GM19025 (cell line): ENCODE data around the gene SLC25A48.

ENCODE experiments used
- ATAC-seq: cut with Tn5 transposase; IDR thresholded peaks from one replicate; pipeline ENCODE4 v1.9.1; 2021; ENCODE audit warnings: mild to moderate bottlenecking, low read depth, moderate library complexity; ENCODE audit not compliant: unreplicated experiment

SLC25A48 gene, protein sequence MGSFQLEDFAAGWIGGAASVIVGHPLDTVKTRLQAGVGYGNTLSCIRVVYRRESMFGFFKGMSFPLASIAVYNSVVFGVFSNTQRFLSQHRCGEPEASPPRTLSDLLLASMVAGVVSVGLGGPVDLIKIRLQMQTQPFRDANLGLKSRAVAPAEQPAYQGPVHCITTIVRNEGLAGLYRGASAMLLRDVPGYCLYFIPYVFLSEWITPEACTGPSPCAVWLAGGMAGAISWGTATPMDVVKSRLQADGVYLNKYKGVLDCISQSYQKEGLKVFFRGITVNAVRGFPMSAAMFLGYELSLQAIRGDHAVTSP

DNA sequence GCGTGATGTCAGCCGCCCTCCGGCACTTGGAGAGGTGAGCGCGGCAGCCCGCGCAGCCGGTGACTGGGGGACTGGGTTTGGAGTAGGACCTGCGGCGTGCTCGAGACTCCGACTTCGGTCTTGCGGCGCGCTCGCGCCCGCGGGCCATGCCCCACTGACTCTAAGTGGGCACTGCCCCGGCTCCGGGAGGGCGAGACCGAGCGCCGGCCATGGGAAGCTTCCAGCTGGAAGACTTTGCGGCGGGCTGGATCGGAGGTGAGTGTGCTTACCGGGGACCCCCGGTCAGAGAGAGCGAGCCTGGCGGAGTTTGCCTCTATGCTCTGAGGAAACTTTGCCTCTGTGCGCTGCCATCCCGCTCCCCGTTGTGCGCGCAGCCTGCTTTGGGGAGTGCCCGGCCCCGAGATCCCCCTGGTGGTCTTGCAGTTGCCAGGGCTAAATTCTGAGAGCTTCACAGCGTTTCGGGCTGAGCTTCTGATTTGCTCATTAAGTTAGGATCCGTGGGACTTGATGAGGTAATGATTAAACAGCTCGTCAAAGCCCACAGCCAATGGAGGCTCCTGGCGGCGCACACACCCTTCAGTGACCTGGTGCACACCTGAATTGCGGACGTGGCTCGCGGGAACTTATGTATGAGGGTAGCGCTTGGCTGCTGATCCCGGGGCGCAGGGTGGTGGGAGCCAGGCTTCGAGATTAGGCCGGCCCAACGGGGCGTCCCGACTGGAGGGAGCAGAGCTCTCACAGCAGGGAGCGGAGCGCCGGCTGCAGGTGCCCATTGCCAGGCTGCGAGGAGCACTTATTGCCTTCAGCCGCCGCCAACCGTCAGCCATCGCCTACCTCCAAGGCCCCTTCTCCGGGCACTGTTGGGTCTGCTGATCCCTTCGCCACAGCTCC lies at the start of gene SLC25A48:
Gene SLC25A48 (plus strand): TSS at position 25 of the 891 bp plus-strand sequence. CDS start 185 bp downstream, at position 210.
- ATAC-seq = no peak

DNA sequence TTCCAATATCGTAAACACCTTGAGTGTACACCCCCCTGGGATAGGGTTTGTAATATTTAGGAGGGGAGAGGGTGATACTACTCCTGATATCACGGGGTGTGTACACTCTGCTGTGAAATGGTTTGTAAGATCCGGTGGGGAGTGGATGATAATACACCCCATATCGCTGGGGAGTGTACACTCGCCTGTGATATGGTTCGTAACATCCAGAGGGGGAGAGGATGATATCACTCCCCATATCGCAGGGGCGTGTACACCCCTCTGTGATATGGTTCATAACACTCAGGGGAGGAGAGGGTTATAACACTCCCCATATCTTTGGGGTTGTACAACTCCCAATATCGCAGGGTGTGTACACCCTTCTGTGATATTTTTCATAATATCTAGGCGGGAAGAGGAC lies 33.8 kb upstream of the SLC25A48 start:
- ATAC-seq = no peak

DNA sequence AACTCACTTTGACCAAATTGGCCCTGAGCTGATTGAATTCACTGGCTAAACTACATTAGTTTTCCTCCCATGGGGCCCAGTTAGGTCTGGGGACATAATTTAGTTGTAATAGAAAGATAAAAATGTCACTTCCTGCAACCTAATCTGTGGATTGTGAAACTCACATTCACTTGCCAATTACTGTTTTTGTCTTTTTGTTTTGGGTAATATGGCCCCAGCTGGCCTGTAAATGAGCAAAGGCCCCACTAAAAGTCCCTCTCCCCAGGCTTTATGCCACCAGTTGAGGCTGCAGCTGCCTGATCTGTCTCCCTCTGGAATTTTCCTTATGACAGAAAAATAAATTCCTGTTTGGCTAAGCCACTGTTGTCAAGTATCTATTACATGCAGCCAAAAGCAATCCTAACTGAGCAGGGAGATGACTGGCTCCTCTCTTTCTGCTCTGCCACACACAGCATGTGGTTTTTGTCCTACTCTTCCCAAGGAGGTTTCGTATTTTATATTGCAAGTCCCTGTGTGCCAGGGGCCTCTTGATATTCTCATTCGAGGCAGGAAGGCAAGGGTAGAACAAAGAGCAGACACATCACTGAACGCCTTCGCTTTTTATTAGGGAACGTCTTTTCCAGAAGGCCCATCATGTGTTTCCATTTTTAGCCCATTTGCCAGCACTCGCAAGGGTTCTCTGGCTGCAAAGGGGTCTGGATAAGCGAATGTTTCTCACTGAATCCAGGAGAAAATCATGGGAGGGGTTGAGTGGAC lies 24.1 kb upstream of the SLC25A48 start:
- no peak for ATAC-seq

DNA sequence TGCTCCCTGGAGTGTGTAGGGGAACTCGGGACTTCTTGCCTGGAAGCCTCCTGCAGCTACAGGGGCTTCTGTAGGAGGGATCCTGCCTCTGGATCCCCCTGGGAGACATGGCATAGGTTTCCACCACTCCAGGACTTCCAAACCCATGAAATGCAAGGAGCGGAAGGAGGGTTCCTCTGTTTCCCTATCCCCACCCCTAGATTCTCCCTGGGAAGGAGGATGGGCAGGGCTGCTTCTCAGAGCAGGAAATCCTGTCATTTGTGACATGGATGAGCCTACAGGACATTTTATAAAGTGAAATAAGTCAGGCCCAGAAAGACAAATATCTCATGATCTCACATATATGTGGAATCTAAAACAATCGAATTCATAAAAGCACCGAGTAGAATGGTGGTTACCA lies 23.5 kb upstream of the SLC25A48 start:
- ATAC-seq = no peak

DNA sequence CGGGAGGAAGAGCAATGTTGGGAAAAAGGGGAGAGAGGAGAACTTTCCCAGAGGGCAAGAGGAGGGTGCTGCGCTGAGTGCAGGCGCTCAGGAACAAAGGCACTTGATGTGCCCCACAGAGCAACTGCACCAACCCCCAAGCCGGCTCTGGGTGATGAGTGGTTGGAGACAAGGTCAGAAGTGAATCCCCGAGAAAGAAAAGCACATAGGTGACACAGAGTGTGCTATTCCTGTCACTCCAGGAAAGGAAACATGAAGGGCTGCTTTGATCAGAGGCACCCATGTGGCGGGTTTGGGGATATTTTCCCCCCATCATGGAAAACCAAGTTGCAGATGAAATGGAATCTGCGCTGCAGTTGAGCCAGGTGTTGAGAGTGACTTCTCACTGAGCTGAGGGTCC lies 20.7 kb upstream of the SLC25A48 start:
- ATAC-seq = no peak

DNA sequence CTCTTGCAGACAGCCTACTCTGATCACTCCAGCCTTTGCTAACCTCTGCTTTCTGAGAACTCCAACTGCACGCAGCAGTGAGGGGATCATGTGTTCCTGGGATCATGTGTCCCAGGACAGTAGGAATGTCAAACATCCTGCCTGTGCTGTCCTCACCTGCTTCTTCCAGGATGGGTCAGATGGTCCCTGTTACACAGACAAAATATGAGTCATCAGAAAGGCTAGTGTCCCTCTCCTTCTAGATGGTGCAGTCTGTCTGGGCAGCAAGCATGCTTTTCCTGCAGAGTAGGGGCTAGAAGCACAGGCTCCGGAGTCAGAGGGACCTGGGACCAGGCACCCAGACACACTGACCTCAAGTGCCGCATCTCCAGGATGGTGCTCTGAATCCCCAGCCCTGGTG lies 20.1 kb upstream of the SLC25A48 start:
- no peak for ATAC-seq

DNA sequence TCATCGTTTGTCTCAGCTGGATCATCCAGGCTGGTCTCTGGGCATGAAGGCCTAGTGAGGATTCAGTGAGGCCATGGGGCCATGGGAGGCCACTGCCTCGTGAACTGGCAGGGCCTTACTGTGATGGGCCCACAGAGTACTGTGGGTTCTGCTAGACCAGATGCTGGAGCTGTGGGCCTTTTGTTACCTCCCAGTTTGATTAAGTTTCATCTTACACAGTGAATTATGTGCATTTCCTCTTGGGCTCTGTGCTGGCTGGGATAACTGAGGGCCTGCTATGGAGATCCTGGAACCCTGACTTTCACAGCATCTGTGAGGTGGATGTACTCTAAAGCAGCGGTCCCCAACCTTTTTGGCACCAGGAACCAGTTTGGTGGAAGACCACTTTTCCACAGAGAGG lies 19.7 kb upstream of the SLC25A48 start:
- ATAC-seq = no peak

DNA sequence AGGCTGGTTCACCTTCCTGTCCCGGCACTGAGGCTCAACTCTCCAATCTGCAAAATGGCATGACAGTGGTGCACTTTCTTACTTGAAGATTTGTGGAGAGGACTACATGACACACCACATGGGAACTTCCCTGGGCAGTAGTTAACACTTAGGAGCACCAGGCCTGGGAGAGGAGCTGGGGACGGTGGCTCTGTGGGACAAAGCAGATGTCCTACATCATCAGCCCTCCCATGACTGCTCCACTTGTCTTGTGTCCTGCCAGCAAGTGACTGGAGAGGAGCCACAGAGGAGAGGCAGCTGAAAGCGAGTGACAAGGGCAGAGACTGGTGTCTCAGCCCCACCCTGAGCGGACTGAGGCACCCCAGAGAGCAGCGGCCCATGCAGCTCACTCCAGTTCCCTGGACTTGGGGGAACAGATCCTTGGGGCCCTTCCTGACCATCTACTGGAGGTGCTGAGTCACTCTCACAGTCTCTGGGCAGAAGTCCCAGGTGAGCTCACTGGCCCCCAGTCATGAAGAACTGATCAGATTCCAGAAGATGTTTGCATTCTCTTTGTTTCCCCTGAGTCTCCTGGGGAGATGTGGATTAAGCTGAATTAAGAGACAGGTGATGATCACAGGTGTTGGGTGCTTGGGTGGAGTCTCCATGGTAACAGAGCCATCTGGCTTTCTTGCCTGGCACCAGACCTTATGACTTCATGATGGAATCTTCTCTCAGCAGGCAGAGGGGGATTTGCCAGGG lies 13.2 kb upstream of the SLC25A48 start:
- no peak for ATAC-seq

DNA sequence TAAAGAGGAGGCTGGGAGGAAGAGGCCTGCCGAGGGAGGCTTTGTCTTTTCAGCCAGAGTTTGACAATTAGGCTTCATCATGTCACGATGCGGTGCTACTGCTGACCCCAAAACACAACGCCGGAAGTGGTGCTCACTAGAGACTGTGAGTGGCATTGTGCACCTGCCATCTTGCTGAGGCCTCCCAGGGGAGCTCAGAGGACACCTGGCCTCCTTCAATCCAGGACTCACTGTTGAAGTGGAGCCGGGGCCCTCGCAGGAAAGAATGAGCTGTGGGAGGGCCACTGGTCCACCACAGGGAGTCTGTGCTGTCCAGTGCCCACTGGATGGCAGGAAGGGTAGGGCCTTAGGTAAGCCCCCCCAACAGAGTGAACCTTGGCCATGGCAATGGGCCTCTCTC lies 12.7 kb upstream of the SLC25A48 start:
- ATAC-seq = no peak

DNA sequence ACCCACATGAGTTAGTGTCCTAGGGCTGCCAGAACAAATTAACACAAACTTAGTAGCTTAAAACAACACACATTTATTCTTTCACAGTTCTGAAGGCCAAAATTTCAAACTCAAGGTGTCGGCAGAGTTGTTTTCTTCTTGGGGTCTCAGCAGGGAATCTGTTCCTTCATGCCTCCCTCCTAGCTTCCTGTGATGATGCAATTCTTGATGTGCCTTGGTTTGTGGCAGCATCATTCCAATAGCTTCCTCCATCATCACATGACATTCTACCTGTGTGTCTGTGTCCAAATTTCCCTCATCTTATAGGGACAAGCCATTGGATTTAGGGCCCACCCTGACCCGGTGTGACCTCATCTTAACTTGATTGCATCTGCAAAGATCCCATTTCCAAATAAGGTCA lies 12.2 kb upstream of the SLC25A48 start:
- no peak for ATAC-seq

DNA sequence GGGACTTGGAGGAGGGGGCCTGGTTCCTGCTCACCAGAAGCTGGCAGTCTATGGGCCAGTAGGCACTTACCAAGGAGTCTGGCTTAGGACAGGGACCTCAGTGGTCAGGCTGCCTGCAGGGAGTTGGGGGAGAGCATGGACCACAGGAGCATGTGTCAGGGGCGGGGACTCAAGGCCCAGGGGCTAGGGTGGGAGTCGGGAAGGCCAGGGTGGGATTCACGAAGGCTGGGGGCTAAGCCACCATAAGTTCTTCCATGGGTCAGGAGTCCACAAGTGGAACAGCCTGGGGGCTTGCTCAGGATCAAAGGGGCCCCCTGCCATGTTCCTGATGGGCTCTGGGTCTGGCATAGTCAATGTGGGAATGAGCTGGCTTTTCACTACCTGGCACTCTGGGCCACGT lies 11.5 kb upstream of the SLC25A48 start:
- ATAC-seq = no peak

DNA sequence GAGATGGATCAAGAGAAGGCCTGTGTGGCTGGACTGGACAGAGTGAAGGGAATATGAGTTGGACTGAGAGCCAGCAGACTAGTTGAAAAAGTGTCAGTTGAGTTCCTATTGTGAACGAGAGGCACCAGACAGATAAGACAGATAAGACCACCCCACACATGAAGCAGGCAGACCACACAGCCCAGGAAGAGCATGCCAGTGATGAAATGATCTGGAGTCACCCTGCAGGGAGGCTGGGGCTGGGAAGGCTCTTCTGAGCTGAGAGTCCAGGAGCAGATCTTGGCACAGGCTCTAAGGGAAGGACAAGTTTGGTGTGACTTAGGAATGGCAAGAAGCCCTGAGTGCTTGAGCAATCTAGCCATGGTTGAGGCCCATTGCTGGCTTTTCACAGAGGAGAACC lies 10.6 kb upstream of the SLC25A48 start:
- ATAC-seq = no peak

DNA sequence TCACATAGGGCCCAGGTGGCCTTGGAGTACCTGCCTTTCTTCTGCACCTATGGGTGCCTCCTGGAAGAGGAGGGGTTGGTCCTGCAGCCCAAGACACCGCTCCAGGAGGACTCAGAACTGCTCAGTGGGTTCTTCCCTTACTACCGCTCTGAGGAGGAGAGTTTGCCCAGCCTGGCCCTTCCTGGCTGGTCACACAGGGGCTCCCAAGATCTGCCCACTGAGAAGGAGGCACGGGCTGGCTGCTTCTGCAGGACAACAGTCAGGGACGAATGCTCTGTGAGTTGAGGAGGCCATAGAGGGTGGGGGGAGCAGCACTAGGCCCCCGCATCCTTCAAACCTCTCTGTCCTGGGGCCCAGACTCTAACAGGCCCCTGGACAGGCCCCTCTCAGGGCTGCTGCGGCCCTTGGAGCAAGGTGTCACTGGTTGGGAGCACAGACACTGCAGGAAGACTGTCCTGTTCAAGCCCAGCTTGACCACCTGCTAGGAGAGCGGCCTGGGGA lies 9.9 kb upstream of the SLC25A48 start:
- no peak for ATAC-seq

DNA sequence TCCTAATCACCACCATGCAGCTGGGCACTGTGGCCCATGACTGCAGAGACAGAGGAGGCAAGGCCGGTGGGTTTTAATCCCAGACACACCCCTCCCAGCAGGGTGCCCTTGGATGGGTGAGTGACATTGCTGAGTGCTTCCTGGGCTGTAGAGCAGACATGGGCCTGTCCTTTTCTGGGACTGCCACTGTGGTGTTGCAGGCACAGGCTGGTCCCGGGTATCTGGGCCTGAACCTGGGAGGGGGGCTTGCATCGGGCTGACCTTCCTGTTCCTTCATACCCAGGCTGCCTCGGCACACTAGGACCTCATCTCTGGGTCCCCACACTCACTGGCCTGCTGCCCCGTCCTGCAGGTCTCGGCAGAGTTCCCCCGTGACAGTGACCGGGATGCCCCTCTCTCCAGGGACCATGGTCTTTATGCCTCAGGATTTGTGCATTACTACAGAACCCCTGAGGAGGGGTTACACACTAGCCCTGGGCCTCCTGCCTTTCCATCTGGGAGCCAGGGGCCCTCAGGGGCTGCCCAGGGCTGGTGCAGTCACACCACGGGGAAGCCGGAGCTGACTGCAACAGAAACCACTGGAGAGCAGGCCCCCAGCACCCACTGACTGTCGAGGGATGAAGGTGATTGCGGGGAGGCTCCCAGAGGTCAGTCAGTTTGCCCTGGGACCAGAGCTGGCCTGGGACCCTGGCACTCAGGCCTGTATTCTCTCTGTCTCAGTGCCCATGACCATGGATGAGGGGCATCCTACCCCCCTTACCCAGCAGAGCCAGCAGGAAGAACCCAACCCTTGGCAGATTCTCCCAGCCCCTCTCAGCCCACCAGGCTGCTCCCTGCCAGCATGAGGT lies 8.9 kb upstream of the SLC25A48 start:
- ATAC-seq = no peak

DNA sequence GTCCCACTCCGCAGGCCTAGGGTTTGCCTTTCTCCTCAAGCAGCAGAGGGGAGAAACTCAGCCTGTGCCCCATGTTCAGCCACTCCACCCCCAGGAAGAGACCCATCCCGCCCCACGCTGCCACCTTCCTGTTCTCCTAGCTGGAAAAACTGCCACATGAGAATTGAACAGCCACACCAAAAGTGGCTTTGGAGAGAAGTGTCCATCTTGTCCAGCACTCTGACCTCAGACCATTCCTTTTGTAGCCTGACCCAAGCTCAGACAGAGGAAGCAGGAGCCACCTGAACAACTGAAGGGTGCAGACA lies 8.3 kb upstream of the SLC25A48 start:
- ATAC-seq = no peak

DNA sequence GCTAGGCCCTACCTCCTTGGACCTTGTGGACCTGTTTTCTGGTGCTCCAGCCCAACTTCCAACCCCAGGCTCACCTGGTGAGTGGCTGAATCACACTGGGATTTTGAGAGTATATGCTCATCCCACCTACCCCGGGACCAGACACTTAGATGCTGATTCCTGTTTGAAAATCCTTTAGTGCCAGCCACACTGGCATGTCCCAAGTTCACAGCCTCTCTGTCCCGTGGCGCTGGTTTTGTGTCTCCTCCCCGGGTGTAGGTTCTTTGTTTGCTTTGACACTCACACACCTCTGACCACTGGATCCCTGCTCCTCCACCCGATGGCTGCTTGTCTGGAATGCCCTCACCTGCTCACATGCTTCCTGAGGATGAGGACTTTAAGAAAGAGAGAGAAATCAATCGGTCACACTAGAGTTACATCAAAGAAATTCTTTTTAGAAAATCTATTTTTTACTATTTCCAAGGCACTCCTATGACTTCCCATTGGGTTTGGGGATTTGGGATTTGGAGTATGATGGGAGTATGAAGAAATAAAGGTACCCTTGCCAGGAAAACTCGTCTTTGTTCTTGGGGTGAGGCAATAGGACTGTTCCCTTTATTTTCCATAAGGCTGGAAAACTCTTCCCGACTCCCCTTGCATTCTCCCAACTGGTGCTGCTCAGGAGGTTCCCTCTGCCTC lies 7.3 kb upstream of the SLC25A48 start:
- ATAC-seq = no peak

DNA sequence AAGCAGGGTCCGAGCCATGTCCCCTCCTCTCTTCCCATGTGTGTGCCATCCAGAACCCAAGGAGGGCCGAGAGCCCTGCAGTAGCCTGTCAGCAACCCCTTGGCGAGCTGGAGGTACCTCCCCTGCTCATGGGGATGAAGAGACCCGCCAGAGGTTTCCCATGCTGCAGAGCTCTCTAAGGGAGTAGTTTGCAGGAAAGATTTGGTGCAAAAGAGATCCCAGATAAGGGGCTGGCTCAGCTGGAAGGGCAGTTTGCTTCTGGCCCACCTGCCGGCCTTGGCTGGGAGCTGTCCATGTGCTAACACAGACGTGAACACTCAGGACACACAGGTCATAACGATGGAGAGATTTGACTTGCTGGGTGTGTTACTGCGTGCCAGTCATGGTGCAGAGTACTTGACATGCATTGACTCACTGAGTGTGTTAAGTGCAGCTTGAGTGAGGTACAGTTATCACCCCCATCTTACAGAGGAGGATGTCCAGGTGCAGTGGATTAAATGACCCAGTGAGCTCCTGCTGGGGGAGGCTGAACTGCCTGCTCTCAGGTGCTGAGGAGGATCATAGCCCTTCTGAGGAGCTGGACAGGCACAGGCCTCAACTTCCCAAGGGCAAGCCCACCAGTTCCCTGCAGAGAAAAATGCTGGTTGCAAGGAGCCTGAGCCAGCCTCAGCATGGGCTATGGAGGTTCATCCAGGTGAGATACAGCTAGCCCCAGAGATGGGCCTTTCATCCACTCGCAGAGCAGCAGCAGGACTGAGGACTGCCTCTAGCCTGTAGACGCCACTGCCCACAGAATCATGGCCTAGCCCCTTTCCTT lies 6.3 kb upstream of the SLC25A48 start:
- ATAC-seq = no peak

DNA sequence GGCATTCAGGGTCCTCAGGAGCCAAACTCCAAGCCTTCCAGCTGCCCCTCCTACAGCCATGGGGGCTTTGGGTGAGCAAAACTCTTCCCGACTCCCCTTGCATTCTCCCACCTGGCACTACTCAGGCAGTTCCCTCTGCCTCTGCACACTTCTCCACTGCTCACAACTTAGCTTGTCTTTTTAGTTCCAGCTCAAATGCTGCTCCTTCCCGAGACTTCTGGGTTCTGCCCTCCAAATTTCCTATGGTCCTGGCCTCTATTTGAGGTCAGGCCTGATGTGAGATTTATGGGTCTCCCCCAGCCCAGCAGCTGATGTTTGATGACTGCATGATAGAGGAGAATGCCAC lies 5.7 kb upstream of the SLC25A48 start:
- no peak for ATAC-seq
